Measurements from ENCODE around the gene PROC. TPM values are rescaled to one million over a fixed set of nuclear protein-coding genes. Genes with fewer than 3 reads are reported as not detected.

The PROC gene
- total RNA-seq, 1 donor from 2014 or later = 1.0 TPM

GRCh38 chr2:127411653-127412369 lies 6.4 kb upstream of the PROC start:
- no peaks in the 10 kb centered on the region for H3K9me3 ChIP-seq (ENCODE audit: insufficient read depth, low read depth, low read length)
- no peak overlapping the region for H3K27ac ChIP-seq (ENCODE audit: low read depth, low read length)
- no peak for DNase-seq (ENCODE audit: low read depth)
- Mint-ChIP-seq H3K9me3 (ENCODE audit: unreplicated experiment) (peaks cover 2% of the 10 kb centered on the region), H3K4me1 (ENCODE audit: low read depth, unreplicated experiment) (peaks cover 46% of the 10 kb centered on the region), H3K4me3 (ENCODE audit: unreplicated experiment) (no peak overlapping the region), H3K27ac (ENCODE audit: unreplicated experiment) (peak overlapping the region; percentile 21), H3K36me3 (ENCODE audit: low read depth, unreplicated experiment) (no peaks in the 10 kb centered on the region), H3K27me3 (ENCODE audit: low read depth, unreplicated experiment) (peaks cover 6% of the 10 kb centered on the region)
- peak overlapping the region; percentile 37 for H3K4me2 ChIP-seq (ENCODE audit: low read length)
- H3K36me3 ChIP-seq (ENCODE audit: insufficient read depth, low read length) = no peaks in the 10 kb centered on the region
- H3K79me2 ChIP-seq (ENCODE audit: insufficient read depth, low read length) = no peaks in the 10 kb centered on the region
- no peaks in the 10 kb centered on the region for H4K20me1 ChIP-seq (ENCODE audit: insufficient read depth, low read length)
- peaks cover 55% of the 10 kb centered on the region for H3K4me1 ChIP-seq (ENCODE audit: insufficient read depth, low read length)
- peak overlapping the region; percentile 27 for H2AFZ ChIP-seq (ENCODE audit: low read depth, low read length)
- no peak for FAIRE-seq
- H3K27me3 ChIP-seq (ENCODE audit: insufficient read depth, low read length) = no peaks in the 10 kb centered on the region
- no peak for TF ChIP-seq EZH2 (IDR thresholded peaks at IDR 0.05; ENCODE audit: insufficient read depth, low read length)
- TF ChIP-seq CTCF (IDR thresholded peaks at IDR 0.05; ENCODE audit: insufficient read depth, low read depth, low read length) = no peak
- H3K4me3 ChIP-seq (ENCODE audit: insufficient read depth, low read depth, low read length) = no peak overlapping the region
- no peak overlapping the region for H3K9ac ChIP-seq (ENCODE audit: low read length)

GRCh38 chr2:127413200-127413599 lies 5.0 kb upstream of the PROC start:
- Mint-ChIP-seq H3K27me3 (ENCODE audit: low read depth, unreplicated experiment) (peaks cover 19% of the 10 kb centered on the region), H3K9me3 (ENCODE audit: unreplicated experiment) (peaks cover 2% of the 10 kb centered on the region), H3K4me1 (ENCODE audit: low read depth, unreplicated experiment) (peaks cover 39% of the 10 kb centered on the region), H3K4me3 (ENCODE audit: unreplicated experiment) (no peak overlapping the region), H3K27ac (ENCODE audit: unreplicated experiment) (peak overlapping the region; percentile 48), H3K36me3 (ENCODE audit: low read depth, unreplicated experiment) (no peaks in the 10 kb centered on the region)
- no peaks in the 10 kb centered on the region for H3K79me2 ChIP-seq (ENCODE audit: insufficient read depth, low read length)
- peaks cover 2% of the 10 kb centered on the region for H3K27me3 ChIP-seq (ENCODE audit: insufficient read depth, low read length)
- no peaks in the 10 kb centered on the region for H4K20me1 ChIP-seq (ENCODE audit: insufficient read depth, low read length)
- H3K36me3 ChIP-seq (ENCODE audit: insufficient read depth, low read length) = no peaks in the 10 kb centered on the region
- no peak overlapping the region for H3K27ac ChIP-seq (ENCODE audit: low read depth, low read length)
- no peak for TF ChIP-seq EZH2 (IDR thresholded peaks at IDR 0.05; ENCODE audit: insufficient read depth, low read length)
- TF ChIP-seq CTCF (IDR thresholded peaks at IDR 0.05; ENCODE audit: insufficient read depth, low read depth, low read length) = no peak
- no peak overlapping the region for H2AFZ ChIP-seq (ENCODE audit: low read depth, low read length)
- DNase-seq (ENCODE audit: low read depth) (no peak), FAIRE-seq (no peak)
- H3K4me3 ChIP-seq (ENCODE audit: insufficient read depth, low read depth, low read length) = no peak overlapping the region
- H3K9ac ChIP-seq (ENCODE audit: low read length) = no peak overlapping the region
- H3K4me1 ChIP-seq (ENCODE audit: insufficient read depth, low read length) = peaks cover 48% of the 10 kb centered on the region
- H3K4me2 ChIP-seq (ENCODE audit: low read length) = peak overlapping the region; percentile 21
- no peaks in the 10 kb centered on the region for H3K9me3 ChIP-seq (ENCODE audit: insufficient read depth, low read depth, low read length)

Data from astrocyte (in vitro differentiated cells and primary cell).